Measurements from ENCODE around the gene ADGRG3. TPM values are rescaled to one million over a fixed set of nuclear protein-coding genes. Genes with fewer than 3 reads are reported as not detected.

ADGRG3 gene
- total and polyA plus RNA-seq, 2 of the 13 experiments (the other 11 are each of a cell fraction or from before 2014, with no cell fraction given): 2.7 to 11.8 TPM

GRCh38 chr16:57648581-57649442 lies 19.3 kb upstream of the ADGRG3 start:
- no TSS peak for BruUV-seq (replicated peaks)
- POLR2A ChIA-PET: interaction anchor here (0.5 to 1.2 kb wide), 3 partner anchors 27 to 87 kb away, joined by 3 read pairs; partner anchors contain the start of gene KATNB1
- H3K4me3 ChIP-seq (replicated peaks in 1 of 3; ENCODE audit: insufficient read depth in 1 of 3, low read depth in 2 of 3, low read length in 3 of 3): no peak overlapping the region
- TF ChIP-seq BHLHE40 (IDR thresholded peaks at IDR 0.05; ENCODE audit: low read length) (peak; percentile 71), ZNF784 (CRISPR knock-in tag; IDR thresholded peaks at IDR 0.05; ENCODE audit: borderline replicate concordance) (peak; percentile 74; the same call in 1 of the 2 replicates), TFDP2 (CRISPR knock-in tag; IDR thresholded peaks at IDR 0.05) (no peak), XRCC5 (optimal IDR thresholded peaks at IDR 0.05; ENCODE audit: low read length) (peak; percentile 99), NFIB (CRISPR knock-in tag; IDR thresholded peaks at IDR 0.05; ENCODE audit: borderline replicate concordance) (no peak), ZNF160 (CRISPR knock-in tag; IDR thresholded peaks at IDR 0.05) (peak; percentile 89; the same call in 1 of the 2 replicates), ZNF329 (CRISPR knock-in tag; IDR thresholded peaks at IDR 0.05; ENCODE audit: low read depth) (no peak), ZNF224 (CRISPR knock-in tag; IDR thresholded peaks at IDR 0.05) (no peak), ZNF567 (CRISPR knock-in tag; IDR thresholded peaks at IDR 0.05; ENCODE audit: borderline replicate concordance) (peak; percentile 45; the same call in 1 of the 2 replicates), ZBTB43 (CRISPR knock-in tag; conservative IDR thresholded peaks at IDR 0.05) (no peak), ZBTB26 (CRISPR knock-in tag; IDR thresholded peaks at IDR 0.05; ENCODE audit: borderline replicate concordance) (peak; percentile 40; the same call in 1 of the 2 replicates), ZKSCAN1 (IDR thresholded peaks at IDR 0.05; ENCODE audit: low read length) (peak; percentile 58; the same call in 1 of the 2 replicates), DPF2 (CRISPR knock-in tag; IDR thresholded peaks at IDR 0.05; ENCODE audit: borderline replicate concordance, low read depth) (0 out of 2 replicates have a peak, but pooled peaks have one; percentile 37), KDM3A (CRISPR knock-in tag; IDR thresholded peaks at IDR 0.05; ENCODE audit: low read depth) (peak; percentile 94), ZFP62 (CRISPR knock-in tag; IDR thresholded peaks at IDR 0.05) (no peak), ZNF660 (CRISPR knock-in tag; IDR thresholded peaks at IDR 0.05; ENCODE audit: borderline replicate concordance, low read depth) (no peak), REXO4 (CRISPR knock-in tag; IDR thresholded peaks at IDR 0.05; ENCODE audit: borderline replicate concordance) (no peak), ISL2 (CRISPR knock-in tag; IDR thresholded peaks at IDR 0.05) (peak; percentile 53), ZNF674 (CRISPR knock-in tag; IDR thresholded peaks at IDR 0.05; ENCODE audit: low read depth) (no peak)

More at GRCh38 chr16:57648581-57649442, 19.3 kb upstream of the ADGRG3 start:
- in situ Hi-C loops (cut with HindIII; ENCODE audit: extremely low pct_ligation_motif_present, low pct_unique_long_range_greater_than_20kb) (loop anchor here (5.0 kb wide), 1 partner anchor 47 kb away; no protein-coding TSS in a partner anchor), intact Hi-C loops (cut with micrococcal nuclease; ENCODE audit: unreplicated experiment) (loop anchor here (1.0 kb wide), 6 partner anchors 45 to 86 kb away; partner anchors contain the start of genes DRC7 and KATNB1)
- Histone ChIP-seq H3K4me2 (ENCODE audit: low read depth, low read length) (no peak overlapping the region), H3K9me3 (ENCODE audit: low read length) (no peaks in the 10 kb centered on the region), H3K27me3 (ENCODE audit: control insufficient read depth in 1 of 2, insufficient read depth in 2 of 2, low read length in 2 of 2) (no peaks in the 10 kb centered on the region), H3K4me1 (ENCODE audit: insufficient read depth, low read length) (peaks cover 29% of the 10 kb centered on the region), H2AFZ (ENCODE audit: low read length) (no peak overlapping the region), H3K9ac (ENCODE audit: insufficient read depth, low read depth, low read length) (no peak overlapping the region), H3K79me2 (ENCODE audit: insufficient read depth, low read length) (no peaks in the 10 kb centered on the region), H4K20me1 (ENCODE audit: insufficient read depth, low read length) (no peaks in the 10 kb centered on the region), H3K27ac (ENCODE audit: extremely low read length, insufficient read depth, low read length) (no peak overlapping the region), H3K36me3 (replicated peaks in 1 of 2; ENCODE audit: control insufficient read depth in 1 of 2, insufficient read depth in 2 of 2, low read length in 2 of 2) (no peaks in the 10 kb centered on the region)
- FAIRE-seq (peak; percentile 91), ATAC-seq (peak; percentile 81), DNase-seq (ENCODE audit: low spot score) (peak; percentile 83)
- CTCF ChIA-PET (ENCODE audit: low intra/inter-chr PET ratio, low total read pairs): interaction anchor here (0.6 to 12.3 kb wide), 32 partner anchors 9 to 351 kb away, joined by 3 to 571 read pairs (median 5); partner anchors contain the start of genes ADGRG3, KATNB1 and KIFC3
- WGBS (ENCODE audit: low lambda C conversion rate): 71% methylated on average over 9 of the region's 18 CpGs

All from HepG2 (cell line).